SK-N-SH (cell line): Measurements from ENCODE around the gene CHPF. TPM values are rescaled to one million over a fixed set of nuclear protein-coding genes. Genes with fewer than 3 reads are reported as not detected.

Experiments used
- CTCF ChIA-PET: fragments of 300-600, 350-600 bp; formaldehyde crosslinking; extraction: SDS; loops from one replicate; lab custom pipeline; 2021; lab: Yijun Ruan, JAX
- POLR2A ChIA-PET: fragments of 350-600 bp; sonication (Branson Sonifier 250); formaldehyde crosslinking; extraction: SDS; loops from one replicate; lab custom pipeline; 2020; ENCODE audit warnings: antibody characterized with exemption, inconsistent platforms; lab: Yijun Ruan, JAX
- DNase-seq: peaks from one replicate; pipeline ENCODE4 v3.0.0; 2012
- H2AFZ ChIP-seq: fragments of 200-600 bp; sonication (generic); 2 replicates; pipeline ENCODE4 v1.8.1; 2016; ENCODE audit warnings: antibody characterized with exemption, mild to moderate bottlenecking, low read depth
- H3F3A ChIP-seq: fragments of 200-600 bp; sonication (generic); replicated peaks from 2 replicates; pipeline ENCODE3; 2016; ENCODE audit warnings: antibody characterized with exemption, mild to moderate bottlenecking; ENCODE audit not compliant: insufficient read depth
- H3K27ac ChIP-seq, 2 experiments: fragments of 200-500 bp in 1 of 2; fragments of 200-600 bp in 1 of 2; sonication (Bioruptor generic) in 1 of 2; sonication (generic), shearing (Covaris generic) in 1 of 2; 2 replicates each; pipeline versions ENCODE4 v1.5.1 to v1.6.1; 2014 to 2016; ENCODE audit warnings: low read depth in 2 of 2, inconsistent platforms in 1 of 2, low read length in 1 of 2, mild to moderate bottlenecking in 1 of 2, mixed read lengths in 1 of 2
- H3K27me3 ChIP-seq: fragments of 200-600 bp; sonication (generic), shearing (Covaris generic); 2 replicates; pipeline ENCODE4 v1.6.1; 2016; ENCODE audit warnings: mixed run types; ENCODE audit not compliant: insufficient read depth
- H3K36me3 ChIP-seq, 2 experiments: fragments of 200-500 bp in 1 of 2; fragments of 200-600 bp in 1 of 2; sonication (Bioruptor generic) in 1 of 2; sonication (generic) in 1 of 2; replicated peaks in 1 of 2; 2 replicates each; pipeline versions ENCODE3 to v1.5.1; 2014 to 2016; ENCODE audit warnings: low read length in 1 of 2, mild to moderate bottlenecking in 1 of 2; ENCODE audit not compliant: insufficient read depth in 2 of 2, control insufficient read depth in 1 of 2
- H3K4me1 ChIP-seq, 2 experiments: fragments of 200-500 bp in 1 of 2; fragments of 200-600 bp in 1 of 2; sonication (Bioruptor generic) in 1 of 2; sonication (generic), shearing (Covaris generic) in 1 of 2; 2 replicates each; pipeline versions ENCODE4 v1.5.1 to v1.6.1; 2014 to 2016; ENCODE audit warnings: low read depth in 1 of 2, low read length in 1 of 2, mixed run types in 1 of 2; ENCODE audit not compliant: insufficient read depth in 2 of 2, control insufficient read depth in 1 of 2
- H3K4me2 ChIP-seq: fragments of 200-600 bp; sonication (generic), shearing (Covaris generic); 2 replicates; pipeline ENCODE4 v1.6.1; 2017; ENCODE audit warnings: mixed run types
- H3K4me3 ChIP-seq, 2 experiments: fragments of 200-500 bp in 1 of 2; fragments of 200-600 bp in 1 of 2; sonication (Bioruptor generic) in 1 of 2; sonication (generic), shearing (Covaris generic) in 1 of 2; 2 replicates each; pipeline versions ENCODE4 v1.5.1 to v1.8.1; 2014 to 2016; ENCODE audit warnings: low read depth in 2 of 2, inconsistent platforms in 1 of 2, low read length in 1 of 2, mild to moderate bottlenecking in 1 of 2, mixed read lengths in 1 of 2, moderate library complexity in 1 of 2
- H3K79me2 ChIP-seq: fragments of 200-600 bp; sonication (generic); 2 replicates; pipeline ENCODE4 v1.8.1; 2017; ENCODE audit warnings: mild to moderate bottlenecking; ENCODE audit not compliant: insufficient read depth
- H3K9ac ChIP-seq: fragments of 200-600 bp; sonication (generic); 2 replicates; pipeline ENCODE4 v1.6.1; 2017; ENCODE audit warnings: mixed run types
- H3K9me2 ChIP-seq: fragments of 200-600 bp; sonication (generic); 2 replicates; pipeline ENCODE4 v1.6.1; 2017; ENCODE audit warnings: mixed run types
- H3K9me3 ChIP-seq: fragments of 200-600 bp; sonication (generic); 2 replicates; pipeline ENCODE4 v1.6.1; 2017; ENCODE audit warnings: mixed run types, mild to moderate bottlenecking, moderate library complexity
- H4K20me1 ChIP-seq: fragments of 200-600 bp; sonication (generic); 2 replicates; pipeline ENCODE4 v1.6.1; 2017; ENCODE audit warnings: mild to moderate bottlenecking, mixed run types; ENCODE audit not compliant: insufficient read depth
- CHD2 ChIP-seq: fragments of 150-350 bp; IDR thresholded peaks from 2 replicates; pipeline ENCODE4 v1.6.1; 2018; ENCODE audit warnings: low read length; ENCODE audit not compliant: partially characterized antibody
- ELF1 ChIP-seq: IDR thresholded peaks from 2 replicates; pipeline ENCODE4 v1.4.0; 2012
- IRF3 ChIP-seq: fragments of 150-350 bp; IDR thresholded peaks from 2 replicates; pipeline ENCODE4 v1.6.1; 2016; ENCODE audit warnings: mild to moderate bottlenecking, low read depth, low read length
- MXI1 ChIP-seq: IDR thresholded peaks from 2 replicates; pipeline ENCODE4 v1.6.1; 2012; ENCODE audit warnings: mild to moderate bottlenecking, low read depth, low read length, improper control_type of control experiment
- NRF1 ChIP-seq: IDR thresholded peaks from 2 replicates; pipeline ENCODE4 v1.6.1; 2012; ENCODE audit warnings: low read depth, mild to moderate bottlenecking, low read length
- SIN3A ChIP-seq: IDR thresholded peaks from 2 replicates; pipeline ENCODE4 v1.6.1; 2012; ENCODE audit warnings: low read depth, mild to moderate bottlenecking, low read length, moderate library complexity, borderline replicate concordance
- SMC3 ChIP-seq: IDR thresholded peaks from 2 replicates; pipeline ENCODE4 v1.6.1; 2012; ENCODE audit warnings: low read depth, low read length, improper control_type of control experiment
- TAF1 ChIP-seq: IDR thresholded peaks from 2 replicates; pipeline ENCODE4 v1.6.1; 2012; ENCODE audit warnings: low read depth, mild to moderate bottlenecking, low read length, moderate library complexity, borderline replicate concordance
- TCF12 ChIP-seq: IDR thresholded peaks from 2 replicates; pipeline ENCODE4 v1.4.0; 2012
- USF2 ChIP-seq: fragments of 150-350 bp; IDR thresholded peaks from 2 replicates; pipeline ENCODE4 v1.6.1; 2017; ENCODE audit warnings: antibody characterized with exemption, low read length, low read depth, borderline replicate concordance
- ZBTB33 ChIP-seq: IDR thresholded peaks from 2 replicates; pipeline ENCODE4 v1.4.0; 2012; ENCODE audit warnings: low read depth, borderline replicate concordance
- WGBS: methylation state at CpG from one replicate; pipeline ENCODE4 v1.1.6; 2017; ENCODE audit warnings: low lambda C conversion rate; 5-methylcytosine and 5-hydroxymethylcytosine counted together
- polyA plus RNA-seq, 3 experiments: library from polyadenylated mRNA; depleted of rRNA; stranded (reverse); fragments of >200 nt; gene quantifications; 2 replicates each; pipeline ENCODE4 v1.2.3, GENCODE V29; 2012
- TF ChIP-seq, protein P1 (sequence below): fragments of 200-600 bp; sonication (generic); IDR thresholded peaks from 2 replicates; pipeline ENCODE4 v1.6.1; 2017; ENCODE audit warnings: antibody characterized with exemption, mild to moderate bottlenecking, moderate library complexity
- TF ChIP-seq, protein P2 (sequence below): IDR thresholded peaks from 2 replicates; pipeline ENCODE4 v1.4.0; 2012; ENCODE audit warnings: low read depth

CHPF gene
- polyA plus RNA-seq, 1 of the 3 experiments (the other 2 are of a cell fraction) = 141 TPM

DNA sequence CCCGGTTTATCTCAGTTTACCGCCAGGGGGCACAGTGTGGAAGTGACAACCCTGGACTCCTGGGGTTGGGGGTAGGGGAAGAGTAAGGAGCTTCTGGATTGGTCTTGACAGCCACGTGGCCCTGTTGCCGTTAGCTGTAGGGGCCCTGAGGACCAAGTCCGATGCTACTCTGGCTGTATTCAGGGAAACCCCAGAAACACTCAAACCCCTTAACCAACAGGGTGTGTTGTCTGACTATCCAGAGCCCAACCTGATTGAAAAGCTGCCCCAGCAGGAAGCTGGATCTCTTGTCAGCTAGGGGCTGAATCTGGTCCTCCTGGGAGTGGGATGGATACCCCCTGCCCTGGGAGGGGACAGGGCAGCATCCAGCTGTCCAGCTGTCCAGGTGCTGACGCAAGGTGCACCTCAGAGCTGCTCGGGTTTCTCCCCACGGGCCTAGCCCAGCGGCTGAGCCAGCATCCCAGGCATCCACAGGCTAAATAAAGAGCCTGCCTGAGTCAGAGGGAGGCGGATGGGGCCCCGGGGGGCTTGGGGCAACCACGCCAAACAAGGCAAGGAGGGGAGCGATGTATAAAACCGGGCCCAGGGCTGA is 48.0 kb downstream of the CHPF start (continued):
- TF ChIP-seq CHD2 (peak; percentile 33), IRF3 (no peak), USF2 (peak; percentile 22; the same call in 1 of the 2 replicates), ELF1 (no peak), SMC3 (peak; percentile 69; the same call in 1 of the 2 replicates), NRF1 (no peak), TAF1 (no peak), SIN3A (no peak), MXI1 (peak; percentile 75; the same call in 1 of the 2 replicates), TCF12 (no peak)
- TF ChIP-seq, protein P1, sequence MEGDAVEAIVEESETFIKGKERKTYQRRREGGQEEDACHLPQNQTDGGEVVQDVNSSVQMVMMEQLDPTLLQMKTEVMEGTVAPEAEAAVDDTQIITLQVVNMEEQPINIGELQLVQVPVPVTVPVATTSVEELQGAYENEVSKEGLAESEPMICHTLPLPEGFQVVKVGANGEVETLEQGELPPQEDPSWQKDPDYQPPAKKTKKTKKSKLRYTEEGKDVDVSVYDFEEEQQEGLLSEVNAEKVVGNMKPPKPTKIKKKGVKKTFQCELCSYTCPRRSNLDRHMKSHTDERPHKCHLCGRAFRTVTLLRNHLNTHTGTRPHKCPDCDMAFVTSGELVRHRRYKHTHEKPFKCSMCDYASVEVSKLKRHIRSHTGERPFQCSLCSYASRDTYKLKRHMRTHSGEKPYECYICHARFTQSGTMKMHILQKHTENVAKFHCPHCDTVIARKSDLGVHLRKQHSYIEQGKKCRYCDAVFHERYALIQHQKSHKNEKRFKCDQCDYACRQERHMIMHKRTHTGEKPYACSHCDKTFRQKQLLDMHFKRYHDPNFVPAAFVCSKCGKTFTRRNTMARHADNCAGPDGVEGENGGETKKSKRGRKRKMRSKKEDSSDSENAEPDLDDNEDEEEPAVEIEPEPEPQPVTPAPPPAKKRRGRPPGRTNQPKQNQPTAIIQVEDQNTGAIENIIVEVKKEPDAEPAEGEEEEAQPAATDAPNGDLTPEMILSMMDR = peak; percentile 62
- TF ChIP-seq, protein P2, sequence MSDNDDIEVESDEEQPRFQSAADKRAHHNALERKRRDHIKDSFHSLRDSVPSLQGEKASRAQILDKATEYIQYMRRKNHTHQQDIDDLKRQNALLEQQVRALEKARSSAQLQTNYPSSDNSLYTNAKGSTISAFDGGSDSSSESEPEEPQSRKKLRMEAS = 0 out of 2 replicates have a peak, but pooled peaks have one; percentile 50
- TF ChIP-seq, all 33 proteins: peak for 10

GRCh38 chr2:219494952-219495530 is 48.6 kb downstream of the CHPF start:
- CTCF ChIA-PET = interaction anchor here (0.6 to 62.1 kb wide), 22 partner anchors 1 to 195 kb away, joined by 3 to 2824 read pairs (median 4); partner anchors contain the start of genes ASIC4, CHPF, GMPPA and TMEM198
- H3K9ac ChIP-seq = no peak overlapping the region
- H3K9me3 ChIP-seq = no peaks in the 10 kb centered on the region
- no peaks in the 10 kb centered on the region for H4K20me1 ChIP-seq
- POLR2A ChIA-PET = interaction anchor here (1.1 to 3.7 kb wide), 5 partner anchors 13 to 35 kb away, joined by 4 to 26 read pairs (median 10); partner anchors contain the start of gene ASIC4
- H3K27me3 ChIP-seq = no peaks in the 10 kb centered on the region
- H3K36me3 ChIP-seq = peaks cover 6 to 10% of the 10 kb centered on the region in 2 experiments
- TF ChIP-seq ZBTB33 = no peak
- no peak overlapping the region for H3K4me2 ChIP-seq
- peaks cover 13% of the 10 kb centered on the region for H3K79me2 ChIP-seq
- peaks cover 11 to 48% of the 10 kb centered on the region in 2 experiments for H3K4me1 ChIP-seq
- no peak for DNase-seq
- H3K4me3 ChIP-seq = no peak overlapping the region
- H3F3A ChIP-seq = no peaks in the 10 kb centered on the region
- H3K9me2 ChIP-seq = no peaks in the 10 kb centered on the region
- H2AFZ ChIP-seq = no peak overlapping the region
- H3K27ac ChIP-seq = peak overlapping the region in 1 of 2 experiments; percentile 22; a peak in 1 of 4 replicates
- WGBS = 71% methylated on average over 8 of the region's 10 CpGs
